ENCODE data around the gene LGR5.

GRCh38 chr12:71555191-71555590, 115.6 kb downstream of the LGR5 start:
- no peak for TF ChIP-seq CTCF (IDR thresholded peaks at IDR 0.05)
- TF ChIP-seq POLR2A (IDR thresholded peaks at IDR 0.05) = no peak

All from Peyer's patch (tissue), 4 donors.